NCI-H1092 treated with DMSO at 0.1 percent for 48 hours (cell line): Measurements from ENCODE around the gene PROKR2.

Experiments
- DNase-seq: peaks from one replicate; lab custom pipeline; 2025; lab: John Stamatoyannopoulos, UW

PROKR2 gene

GRCh38 chr20:5282561-5282960 is 34.2 kb downstream of the PROKR2 start:
- no peak for DNase-seq

- DNase-seq = no peak
Observed at GRCh38 chr20:5279661-5280060, 37.1 kb downstream of the PROKR2 start.

GRCh38 chr20:5272268-5272667 is 44.5 kb downstream of the PROKR2 start:
- no peak for DNase-seq

- no peak for DNase-seq
Observed at GRCh38 chr20:5270603-5271002, 46.2 kb downstream of the PROKR2 start.

GRCh38 chr20:5268449-5268848 is 48.3 kb downstream of the PROKR2 start:
- DNase-seq = no peak

GRCh38 chr20:5267092-5267491 is 49.7 kb downstream of the PROKR2 start:
- no peak for DNase-seq
